Anterior cingulate cortex (tissue), 58 donors: ENCODE measurements around the gene TACO1.

Experiments used
- DNase-seq, 58 donors: peaks; one replicate each; lab custom pipeline; 2025; lab: John Stamatoyannopoulos, UW

Gene TACO1

DNA sequence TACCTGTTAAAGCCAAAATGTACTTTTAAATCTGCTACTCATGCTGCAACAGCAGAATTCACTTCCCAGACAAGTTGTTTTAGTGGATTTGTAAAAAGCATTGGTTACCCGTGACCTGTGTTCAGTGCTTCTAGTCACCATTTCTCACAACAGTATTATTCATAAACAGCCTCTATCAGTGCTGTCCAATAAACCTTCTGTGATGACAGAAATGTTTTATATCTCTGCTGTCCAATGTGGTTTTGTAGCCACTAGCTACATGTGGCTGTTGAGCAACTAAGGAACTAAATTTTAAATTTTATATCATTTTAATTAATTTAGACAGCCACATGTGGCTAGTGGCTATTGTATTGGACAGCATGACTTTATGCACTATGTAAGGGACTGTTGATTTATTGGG is 34.1 kb downstream of the TACO1 start:
- DNase-seq, result no peak

DNA sequence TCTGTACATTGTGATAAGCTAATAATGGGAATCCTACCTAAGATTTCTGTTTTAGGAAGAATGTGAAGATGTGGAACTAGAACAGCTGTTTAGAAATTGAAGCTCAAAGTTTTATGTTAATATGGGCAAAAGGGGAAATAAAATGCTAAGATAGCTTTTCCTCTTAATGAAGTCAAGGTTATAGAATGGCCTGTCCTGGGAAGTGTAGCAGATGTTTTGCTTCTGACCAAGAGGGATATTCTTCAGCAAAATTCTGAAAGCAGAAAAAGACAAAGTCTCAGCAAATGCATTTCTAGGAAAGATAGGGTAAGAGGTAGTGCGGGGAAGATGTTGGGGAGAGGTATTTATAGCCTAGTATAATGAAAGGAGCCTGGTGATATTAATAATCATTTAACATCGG is 34.6 kb downstream of the TACO1 start:
- DNase-seq, result no peak

DNA sequence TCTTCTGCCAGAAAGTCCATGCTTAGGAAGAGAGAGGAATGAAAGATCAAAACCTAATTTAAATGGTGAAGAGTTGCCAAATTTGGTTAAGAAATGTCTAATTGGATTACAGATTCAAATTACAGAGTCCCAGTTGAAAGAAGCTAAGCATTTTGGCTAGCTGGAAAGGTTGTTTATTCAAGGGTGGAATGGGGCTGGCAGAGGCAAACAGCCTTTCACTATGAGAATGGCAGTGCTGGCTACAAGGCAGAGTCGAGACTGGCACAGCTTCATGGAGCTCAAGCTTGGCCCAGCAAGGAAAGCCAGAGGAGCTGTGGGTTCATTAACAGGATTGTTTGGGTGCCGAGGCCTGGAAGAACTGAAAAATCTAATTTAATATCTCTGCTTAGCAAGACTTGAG is 35.1 kb downstream of the TACO1 start:
- DNase-seq, result peak in 46 of 58 donors; percentile 2 to 87 (median 40)

DNA sequence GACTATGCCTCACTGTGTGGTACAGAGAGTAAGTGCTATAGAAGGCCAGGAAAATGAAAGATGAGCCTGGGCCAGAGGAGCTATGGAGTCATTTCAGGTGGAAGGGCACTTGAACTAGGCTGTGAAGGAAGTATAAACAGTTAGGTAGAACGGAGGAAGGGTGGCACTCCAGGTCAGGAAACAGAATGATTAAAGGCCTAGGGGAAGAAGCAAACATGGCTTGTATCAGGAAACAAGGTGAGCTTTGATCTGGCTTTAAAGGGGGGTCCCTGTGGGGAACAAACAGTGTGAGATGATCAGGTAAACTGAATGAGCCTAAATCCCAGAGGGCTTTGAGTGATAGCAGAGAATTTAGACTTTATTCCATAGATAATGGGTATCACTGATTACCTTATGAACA is 38.4 kb downstream of the TACO1 start:
- no peak for DNase-seq

DNA sequence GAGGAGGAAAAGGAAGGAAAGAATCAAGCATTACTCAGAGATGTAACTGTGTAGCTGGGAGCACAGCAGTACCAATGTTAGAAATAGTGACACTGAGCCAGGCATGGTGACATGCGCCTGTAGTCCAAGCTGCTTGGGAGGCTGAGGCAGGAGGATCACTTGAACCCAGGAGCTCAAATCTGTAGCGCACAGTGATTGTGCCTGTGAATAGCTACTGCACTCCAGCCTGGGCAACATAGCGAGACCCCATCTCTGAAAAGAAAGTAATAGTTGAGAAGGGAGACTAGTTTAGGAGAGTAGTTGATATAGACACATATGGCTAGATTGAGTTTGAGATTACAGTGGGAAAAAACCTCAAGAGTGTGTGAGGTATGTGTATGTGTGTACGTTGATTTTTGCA is 39.3 kb downstream of the TACO1 start:
- no peak for DNase-seq

GRCh38 chr17:63641692-63642448 is 41.2 kb downstream of the TACO1 start:
- peak in 25 of 58 donors; percentile 1 to 49 (median 15) for DNase-seq

DNA sequence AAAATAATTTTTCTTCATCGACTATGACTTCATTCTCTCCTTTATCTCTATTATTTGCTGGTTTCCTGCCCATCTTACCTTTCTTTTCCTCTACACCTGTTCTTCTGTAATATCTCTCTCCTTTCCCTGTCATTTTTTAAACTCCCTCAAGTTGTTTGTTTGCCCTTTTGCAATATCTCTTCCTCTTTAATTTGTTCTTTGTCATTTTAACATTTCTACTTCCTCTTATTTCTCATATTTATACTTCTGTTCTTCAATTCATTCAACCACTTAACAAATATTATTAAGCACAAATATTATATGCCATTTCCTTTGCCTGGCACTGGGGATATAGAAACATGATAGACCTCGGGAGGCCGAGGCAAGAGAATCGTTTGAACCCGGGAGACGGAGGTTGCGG is 44.2 kb downstream of the TACO1 start:
- DNase-seq, result no peak

DNA sequence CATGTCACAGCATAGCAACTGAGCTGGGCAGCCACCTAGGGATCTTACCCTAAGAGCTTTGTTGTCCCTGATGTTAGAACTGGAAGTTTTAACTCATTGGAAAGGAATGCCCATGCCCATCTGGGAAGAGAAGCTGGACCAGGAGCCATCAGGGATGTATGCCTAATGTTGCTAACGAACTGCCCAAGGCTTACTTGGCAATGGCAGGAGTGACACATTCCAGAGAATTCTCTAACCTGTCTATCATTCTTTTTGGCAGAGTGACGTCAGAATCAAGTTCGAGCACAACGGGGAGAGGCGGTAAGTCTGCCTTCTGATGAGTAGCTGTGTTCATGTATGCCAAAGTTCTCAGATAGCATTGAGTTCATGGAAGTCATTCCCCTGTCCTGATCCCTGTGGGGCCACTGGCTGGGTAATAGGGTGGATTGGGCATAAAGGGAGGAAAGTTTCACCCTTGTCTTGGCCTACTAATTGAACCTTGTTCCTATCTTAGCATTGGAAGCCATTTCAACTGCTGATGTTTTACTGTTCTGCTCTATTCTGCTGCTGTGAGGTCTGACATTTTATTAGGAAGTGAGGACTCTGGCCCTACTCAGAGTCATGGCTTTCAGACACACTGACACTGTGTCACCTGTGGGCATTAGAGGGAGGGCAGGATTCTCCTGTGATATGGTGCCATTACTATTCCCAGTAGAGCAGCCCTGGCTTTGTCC is 45.2 kb downstream of the TACO1 start:
- DNase-seq, result no peak

GRCh38 chr17:63646488-63646806 is 45.8 kb downstream of the TACO1 start:
- no peak for DNase-seq

- DNase-seq, result no peak
These were observed 46.5 kb downstream of the TACO1 start for GRCh38 chr17:63647065-63647725.

DNA sequence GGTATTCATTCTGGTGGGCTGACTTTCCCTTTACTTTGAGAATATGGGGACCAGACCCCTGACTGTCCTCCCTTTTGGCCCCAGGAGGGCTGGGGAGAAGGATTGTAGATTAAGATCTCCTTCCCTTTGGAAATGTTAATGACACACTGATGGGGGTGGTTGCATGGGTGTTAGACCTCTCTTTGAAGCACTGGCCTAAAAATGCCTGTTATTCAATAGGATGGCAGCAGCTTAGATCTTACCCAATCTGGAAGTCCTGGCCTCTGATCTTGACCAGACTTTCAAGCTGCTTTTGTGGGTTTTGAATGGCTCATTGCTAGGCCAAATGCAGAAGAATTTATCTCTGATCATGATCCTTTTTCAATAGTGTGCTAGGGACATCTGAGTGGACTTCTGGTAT is 47.2 kb downstream of the TACO1 start:
- DNase-seq, result no peak

- DNase-seq, result no peak
These were observed 49.1 kb downstream of the TACO1 start for GRCh38 chr17:63649813-63650212.

GRCh38 chr17:63652106-63652505 is 51.4 kb downstream of the TACO1 start:
- no peak for DNase-seq

DNA sequence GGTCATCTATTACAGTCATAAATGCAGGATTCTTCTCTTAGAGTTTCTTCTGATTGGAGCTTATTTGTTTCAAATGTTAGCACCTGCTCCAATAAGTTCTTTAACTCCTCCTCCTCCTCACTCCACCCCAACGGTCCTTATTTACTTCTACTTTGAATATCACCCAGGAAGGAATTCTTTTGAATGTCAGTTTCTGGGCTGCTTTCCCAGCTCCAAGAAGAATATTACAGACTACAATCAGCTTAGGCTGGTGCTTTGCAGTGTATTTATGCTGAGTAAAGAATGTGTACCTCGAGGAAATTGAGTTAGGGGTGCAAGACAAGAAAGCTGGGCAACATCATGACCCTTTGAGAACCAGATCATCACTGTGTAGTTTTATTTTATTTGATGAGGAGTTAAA is 52.4 kb downstream of the TACO1 start:
- no peak for DNase-seq

GRCh38 chr17:63657786-63658185 is 57.1 kb downstream of the TACO1 start:
- no peak for DNase-seq
